ENCODE data around the gene PCYT1A. TPM values are rescaled to one million over a fixed set of nuclear protein-coding genes. Genes with fewer than 3 reads are reported as not detected.

PCYT1A gene
- total RNA-seq, 1 experiment from 2014 or later = 64.5 TPM

- BruUV-seq (replicated peaks) = no TSS peak
- no peak overlapping the region for H3K4me3 Mint-ChIP-seq (ENCODE audit: unreplicated experiment)
- TF ChIP-seq, protein P1, sequence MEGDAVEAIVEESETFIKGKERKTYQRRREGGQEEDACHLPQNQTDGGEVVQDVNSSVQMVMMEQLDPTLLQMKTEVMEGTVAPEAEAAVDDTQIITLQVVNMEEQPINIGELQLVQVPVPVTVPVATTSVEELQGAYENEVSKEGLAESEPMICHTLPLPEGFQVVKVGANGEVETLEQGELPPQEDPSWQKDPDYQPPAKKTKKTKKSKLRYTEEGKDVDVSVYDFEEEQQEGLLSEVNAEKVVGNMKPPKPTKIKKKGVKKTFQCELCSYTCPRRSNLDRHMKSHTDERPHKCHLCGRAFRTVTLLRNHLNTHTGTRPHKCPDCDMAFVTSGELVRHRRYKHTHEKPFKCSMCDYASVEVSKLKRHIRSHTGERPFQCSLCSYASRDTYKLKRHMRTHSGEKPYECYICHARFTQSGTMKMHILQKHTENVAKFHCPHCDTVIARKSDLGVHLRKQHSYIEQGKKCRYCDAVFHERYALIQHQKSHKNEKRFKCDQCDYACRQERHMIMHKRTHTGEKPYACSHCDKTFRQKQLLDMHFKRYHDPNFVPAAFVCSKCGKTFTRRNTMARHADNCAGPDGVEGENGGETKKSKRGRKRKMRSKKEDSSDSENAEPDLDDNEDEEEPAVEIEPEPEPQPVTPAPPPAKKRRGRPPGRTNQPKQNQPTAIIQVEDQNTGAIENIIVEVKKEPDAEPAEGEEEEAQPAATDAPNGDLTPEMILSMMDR (IDR thresholded peaks at IDR 0.05; ENCODE audit: unreplicated experiment) = peak; percentile 8
- ChIA-PET POLR2A (no interaction called here), CTCF (interaction anchor here (1.0 to 8.1 kb wide), 2 partner anchors 126 to 138 kb away, joined by 3 to 171 read pairs; no protein-coding TSS in a partner anchor)
- DNase-seq (ENCODE audit: unreplicated experiment) = peak; percentile 38
- H3K27ac Mint-ChIP-seq (ENCODE audit: low read depth, unreplicated experiment) = no peak overlapping the region
- peaks cover 11% of the 10 kb centered on the region for H3K27me3 Mint-ChIP-seq (ENCODE audit: insufficient read depth, unreplicated experiment)
- no peaks in the 10 kb centered on the region for H3K4me1 Mint-ChIP-seq (ENCODE audit: insufficient read depth, unreplicated experiment)
- H3K36me3 Mint-ChIP-seq (ENCODE audit: insufficient read depth, unreplicated experiment) = no peaks in the 10 kb centered on the region
- intact Hi-C loops (cut with micrococcal nuclease) = no loop called here
- no peaks in the 10 kb centered on the region for H3K9me3 Mint-ChIP-seq (ENCODE audit: unreplicated experiment)
Measured at GRCh38 chr3:196198771-196199753, 88.5 kb downstream of the PCYT1A start.

DNA sequence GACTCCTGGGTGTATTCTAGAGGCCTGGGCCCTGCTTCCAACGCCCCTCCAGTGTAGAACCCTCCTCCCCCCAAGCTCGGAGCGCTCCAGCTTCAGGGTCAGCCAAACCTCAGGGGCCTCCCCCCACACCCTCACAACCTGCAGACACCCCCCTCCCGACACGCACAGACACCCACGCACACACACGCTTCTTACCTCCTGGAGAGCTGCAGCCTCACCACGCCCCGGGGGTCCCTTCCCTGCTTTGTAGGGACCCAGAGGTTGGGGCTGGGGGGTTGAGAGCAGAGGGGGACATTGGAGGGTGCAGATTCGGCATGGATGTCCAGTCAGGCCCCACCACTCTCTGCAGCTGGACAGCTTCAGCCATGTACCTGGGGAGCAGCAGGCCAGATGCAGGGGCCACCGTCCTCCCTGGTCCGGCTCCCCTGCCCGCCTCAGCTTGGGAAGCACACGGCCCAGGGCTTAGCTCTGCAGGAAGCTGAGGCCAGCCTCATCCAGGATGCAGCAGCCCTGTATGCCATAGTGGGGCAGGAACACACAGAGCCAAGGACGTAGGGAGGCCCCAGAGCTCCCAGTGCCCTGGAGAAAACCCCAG, 89.3 kb downstream of the PCYT1A start:
- intact Hi-C loops (cut with micrococcal nuclease) = no loop called here
- peaks cover 2% of the 10 kb centered on the region for H3K27me3 Mint-ChIP-seq (ENCODE audit: insufficient read depth, unreplicated experiment)
- H3K27ac Mint-ChIP-seq (ENCODE audit: low read depth, unreplicated experiment) = no peak overlapping the region
- H3K36me3 Mint-ChIP-seq (ENCODE audit: insufficient read depth, unreplicated experiment) = no peaks in the 10 kb centered on the region
- no peak for DNase-seq (ENCODE audit: unreplicated experiment)
- CTCF ChIA-PET = interaction anchor here (1.0 to 8.1 kb wide), 4 partner anchors 119 to 138 kb away, joined by 3 to 171 read pairs (median 12); no protein-coding TSS in a partner anchor
- POLR2A ChIA-PET = no interaction called here
- no peaks in the 10 kb centered on the region for H3K9me3 Mint-ChIP-seq (ENCODE audit: unreplicated experiment)
- no peak overlapping the region for H3K4me3 Mint-ChIP-seq (ENCODE audit: unreplicated experiment)
- no TSS peak for BruUV-seq (replicated peaks)
- no peaks in the 10 kb centered on the region for H3K4me1 Mint-ChIP-seq (ENCODE audit: insufficient read depth, unreplicated experiment)
- TF ChIP-seq, protein P1 (IDR thresholded peaks at IDR 0.05; ENCODE audit: unreplicated experiment) = no peak

DNA sequence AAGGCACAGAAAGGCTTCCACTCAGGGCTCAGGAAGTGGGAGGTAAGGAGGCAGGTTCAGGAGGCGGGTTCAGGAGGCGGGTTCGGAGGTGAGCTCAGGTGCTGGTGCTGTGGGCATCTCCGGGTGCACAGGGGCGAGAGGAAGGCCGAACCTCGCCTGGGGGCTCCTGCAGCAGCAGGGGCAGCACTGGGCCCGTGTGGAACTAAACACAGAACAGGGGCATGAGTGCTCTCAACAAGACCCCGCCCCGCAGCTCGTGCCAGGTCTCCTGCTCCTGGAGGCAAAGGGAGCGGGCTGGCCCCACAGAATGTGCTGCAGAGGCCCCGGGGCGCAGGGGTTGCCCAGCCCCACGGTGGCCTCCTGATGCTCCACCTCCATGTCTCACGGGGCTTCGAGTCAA, 90.0 kb downstream of the PCYT1A start:
- CTCF ChIA-PET = interaction anchor here (0.6 to 8.1 kb wide), 13 partner anchors 10 to 327 kb away, joined by 3 to 171 read pairs (median 5); no protein-coding TSS in a partner anchor
- Mint-ChIP-seq H3K27me3 (ENCODE audit: insufficient read depth, unreplicated experiment) (no peaks in the 10 kb centered on the region), H3K36me3 (ENCODE audit: insufficient read depth, unreplicated experiment) (no peaks in the 10 kb centered on the region), H3K4me3 (ENCODE audit: unreplicated experiment) (no peak overlapping the region), H3K9me3 (ENCODE audit: unreplicated experiment) (no peaks in the 10 kb centered on the region), H3K27ac (ENCODE audit: low read depth, unreplicated experiment) (no peak overlapping the region), H3K4me1 (ENCODE audit: insufficient read depth, unreplicated experiment) (no peaks in the 10 kb centered on the region)
- DNase-seq (ENCODE audit: unreplicated experiment) = no peak
- TF ChIP-seq, protein P1 (IDR thresholded peaks at IDR 0.05; ENCODE audit: unreplicated experiment) = no peak
- POLR2A ChIA-PET = interaction anchor here (1.8 kb wide), 1 partner anchor 117 kb away, joined by 4 read pairs; no protein-coding TSS in a partner anchor
- intact Hi-C loops (cut with micrococcal nuclease) = loop anchor here (2.0 kb wide), 1 partner anchor 171 kb away; no protein-coding TSS in a partner anchor
- no TSS peak for BruUV-seq (replicated peaks)

Measured in MCF 10A (cell line).